GM19043 (cell line): Measurements from ENCODE around the gene GRK6.

Source experiments
- ATAC-seq: cut with Tn5 transposase; IDR thresholded peaks from one replicate; pipeline ENCODE4 v1.9.1; 2021; ENCODE audit warnings: low read depth; ENCODE audit not compliant: unreplicated experiment

Gene GRK6

GRCh38 chr5:177426566-177427210 lies at the start of gene GRK6:
Gene GRK6 (plus strand): TSS chr5:177426676. CDS start chr5:177426846, 170 bp downstream.
- peak; percentile 3 for ATAC-seq

GRCh38 chr5:177377851-177378776 lies 48.4 kb upstream of the GRK6 start:
- no peak for ATAC-seq

DNA sequence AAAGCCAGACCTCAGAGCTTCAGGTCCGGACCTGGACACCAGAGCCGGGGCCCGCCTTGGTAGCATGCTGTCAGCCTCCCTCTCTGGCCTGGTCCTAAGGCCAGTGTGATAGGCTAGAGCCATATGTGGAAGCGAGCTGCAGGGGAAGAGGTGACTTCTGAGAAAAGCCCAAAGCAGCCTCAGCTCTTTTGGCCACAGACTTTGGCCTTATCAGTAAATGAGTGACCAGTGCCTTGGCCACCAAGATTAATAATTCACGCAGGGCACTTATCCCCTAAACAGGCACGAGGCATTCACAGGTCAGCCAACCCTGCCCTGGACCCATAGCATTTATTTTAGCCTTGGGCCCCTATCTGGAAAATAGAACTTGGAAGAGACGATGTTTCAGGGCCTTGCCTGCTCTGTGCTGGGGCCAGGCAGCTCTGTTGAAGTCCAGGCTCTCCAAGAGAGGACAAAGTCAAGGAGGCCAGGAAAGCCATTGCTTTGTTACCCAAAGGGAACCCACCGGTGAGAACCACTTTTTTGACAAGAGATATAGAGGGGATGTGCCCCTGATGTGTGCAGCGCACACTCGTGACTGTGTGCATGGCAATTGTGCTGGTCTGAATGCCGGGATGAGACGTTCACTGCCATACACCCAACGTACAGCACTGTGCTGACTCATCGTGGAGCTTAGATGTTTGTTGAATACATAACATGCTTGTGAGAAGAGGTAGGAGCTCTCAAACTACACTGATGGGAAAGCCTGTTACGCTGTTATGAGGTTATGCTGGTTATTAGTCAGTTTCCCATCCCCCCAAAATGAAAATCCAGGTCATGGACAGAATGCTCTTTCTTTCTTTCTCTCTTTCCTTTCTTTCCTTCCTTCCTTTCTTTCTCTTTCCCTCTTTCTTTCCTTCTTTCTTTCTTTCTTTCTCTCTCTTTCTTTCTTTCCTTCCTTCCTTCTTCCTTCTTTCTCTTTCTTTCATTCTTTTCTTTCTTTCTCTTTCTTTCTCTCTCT lies 47.3 kb upstream of the GRK6 start:
- ATAC-seq: peak; percentile 67

DNA sequence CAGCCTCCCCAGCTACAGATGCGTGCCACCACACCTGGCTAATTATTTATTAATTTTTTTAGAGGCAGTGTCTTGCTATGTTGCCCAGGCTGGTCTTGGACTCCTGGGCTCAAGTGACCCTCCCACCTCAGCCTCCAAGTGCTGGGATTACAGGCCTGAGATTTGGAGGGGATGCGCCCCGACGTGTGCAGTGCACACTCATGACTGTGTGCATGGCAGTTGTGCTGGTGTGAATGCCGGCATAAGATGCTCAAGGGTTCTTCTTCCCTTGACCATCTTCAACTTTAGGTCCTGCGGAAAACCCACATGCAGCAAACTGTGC lies 45.7 kb upstream of the GRK6 start:
- ATAC-seq: no peak

- no peak for ATAC-seq
These were observed 44.0 kb upstream of the GRK6 start for GRCh38 chr5:177382423-177383029.

GRCh38 chr5:177383181-177383580 lies 43.3 kb upstream of the GRK6 start:
- ATAC-seq: no peak

DNA sequence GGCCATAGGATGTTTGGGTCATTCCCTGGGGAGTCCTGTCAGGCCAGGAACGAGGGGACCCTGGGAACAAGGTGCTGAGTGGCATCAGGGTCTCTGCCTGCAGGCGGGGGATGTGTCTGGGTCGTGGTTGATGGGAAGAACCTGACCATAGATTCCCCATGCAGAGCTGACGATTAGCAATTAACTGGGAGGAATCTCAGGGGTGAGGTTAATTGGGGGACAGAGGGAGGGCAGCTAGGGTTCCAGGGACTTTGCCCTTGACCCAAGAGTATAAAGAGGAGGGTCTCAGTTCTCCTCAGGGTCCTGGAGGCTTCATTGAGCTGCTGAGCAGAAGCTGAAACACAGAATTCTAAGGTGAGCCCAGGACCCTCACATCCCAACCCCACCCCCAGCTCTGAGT lies 42.3 kb upstream of the GRK6 start, which contains the start of gene SLC34A1:
Gene SLC34A1, plus strand, starts transcription at position 301 of the 400 bp plus-strand sequence. CDS start 1,308 bp downstream, outside the sequence.
- no peak for ATAC-seq

DNA sequence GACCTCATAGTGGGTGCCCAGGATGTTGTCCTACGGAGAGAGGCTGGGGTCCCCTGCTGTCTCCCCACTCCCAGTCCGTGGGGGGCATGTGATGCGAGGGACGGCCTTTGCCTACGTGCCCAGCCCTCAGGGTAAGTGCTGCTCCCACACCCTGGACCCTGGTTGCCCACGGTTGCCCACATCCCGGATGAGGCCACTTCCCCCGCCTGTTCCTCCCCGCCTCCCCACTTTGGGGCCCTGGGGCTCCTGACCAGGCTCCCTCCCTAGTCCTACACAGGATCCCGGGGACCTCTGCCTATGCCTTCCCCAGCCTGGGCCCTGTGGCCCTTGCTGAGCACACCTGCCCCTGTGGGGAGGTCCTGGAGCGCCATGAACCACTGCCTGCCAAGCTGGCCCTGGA lies 40.8 kb upstream of the GRK6 start:
- no peak for ATAC-seq

DNA sequence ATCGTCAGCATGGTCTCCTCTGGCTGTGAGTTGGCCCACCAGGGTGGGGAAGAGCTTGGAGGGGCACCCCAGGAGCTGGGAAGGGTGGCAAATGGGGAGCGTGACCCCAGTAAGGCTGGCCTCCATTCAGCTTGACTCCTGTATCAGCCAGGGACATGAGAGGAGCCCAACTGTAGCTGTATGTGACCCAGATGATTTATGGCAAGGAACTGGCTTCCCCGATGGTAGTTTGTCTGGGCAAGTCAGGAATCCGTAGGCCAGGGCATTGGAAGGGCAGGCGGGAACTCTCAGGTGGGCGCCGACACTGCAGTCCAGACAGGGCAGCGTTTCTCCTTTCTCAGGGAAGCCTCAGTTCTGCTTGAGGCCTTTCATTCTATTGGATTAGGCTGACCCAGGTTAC lies 39.9 kb upstream of the GRK6 start:
- ATAC-seq: no peak

- no peak for ATAC-seq
These were observed 39.1 kb upstream of the GRK6 start for GRCh38 chr5:177387405-177387804.

GRCh38 chr5:177388521-177389052 lies 37.9 kb upstream of the GRK6 start:
- ATAC-seq: no peak

DNA sequence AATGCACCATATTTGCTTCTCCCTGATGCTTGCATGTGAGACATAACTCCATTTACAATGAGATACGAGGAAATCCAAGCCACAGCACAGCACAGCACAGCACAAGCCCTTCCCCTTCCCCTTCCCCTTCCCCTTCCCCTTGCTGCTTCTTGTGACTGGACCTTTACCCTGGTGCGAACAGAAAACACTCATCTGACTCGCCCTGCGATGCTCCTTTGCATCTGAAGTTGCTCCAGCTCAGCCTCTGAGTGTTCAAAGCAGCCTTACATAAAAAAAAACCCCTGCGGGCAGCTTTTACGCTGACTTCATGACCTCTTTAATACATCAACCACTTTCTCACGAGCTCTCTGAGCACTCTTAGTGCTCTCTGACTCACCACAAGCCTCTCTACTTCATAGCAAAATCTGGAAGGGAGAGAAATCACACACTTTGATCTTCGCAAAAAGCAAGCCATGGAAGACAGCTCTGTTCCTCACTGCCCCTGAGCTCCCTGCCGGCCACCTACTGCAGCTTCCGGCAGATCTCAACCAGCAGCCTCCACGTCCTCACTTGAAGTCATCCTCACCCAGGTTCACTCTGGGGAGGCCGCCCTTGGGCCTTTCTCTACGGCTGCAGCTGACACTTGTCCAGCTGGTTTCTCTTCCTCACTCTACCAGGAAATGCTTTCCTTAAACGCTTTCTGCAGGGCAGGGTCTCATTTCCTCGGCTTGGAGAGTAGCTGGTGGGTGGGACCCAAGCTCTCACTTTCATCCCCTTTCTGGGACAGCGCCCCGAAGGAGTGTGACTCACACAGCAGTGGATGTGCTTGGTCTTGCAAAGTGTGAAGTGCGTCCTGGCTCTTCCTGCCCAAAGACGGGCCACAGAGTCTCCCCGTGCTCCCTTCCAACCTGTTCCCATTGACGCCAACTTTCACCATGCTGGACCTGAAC lies 37.0 kb upstream of the GRK6 start:
- no peak for ATAC-seq

DNA sequence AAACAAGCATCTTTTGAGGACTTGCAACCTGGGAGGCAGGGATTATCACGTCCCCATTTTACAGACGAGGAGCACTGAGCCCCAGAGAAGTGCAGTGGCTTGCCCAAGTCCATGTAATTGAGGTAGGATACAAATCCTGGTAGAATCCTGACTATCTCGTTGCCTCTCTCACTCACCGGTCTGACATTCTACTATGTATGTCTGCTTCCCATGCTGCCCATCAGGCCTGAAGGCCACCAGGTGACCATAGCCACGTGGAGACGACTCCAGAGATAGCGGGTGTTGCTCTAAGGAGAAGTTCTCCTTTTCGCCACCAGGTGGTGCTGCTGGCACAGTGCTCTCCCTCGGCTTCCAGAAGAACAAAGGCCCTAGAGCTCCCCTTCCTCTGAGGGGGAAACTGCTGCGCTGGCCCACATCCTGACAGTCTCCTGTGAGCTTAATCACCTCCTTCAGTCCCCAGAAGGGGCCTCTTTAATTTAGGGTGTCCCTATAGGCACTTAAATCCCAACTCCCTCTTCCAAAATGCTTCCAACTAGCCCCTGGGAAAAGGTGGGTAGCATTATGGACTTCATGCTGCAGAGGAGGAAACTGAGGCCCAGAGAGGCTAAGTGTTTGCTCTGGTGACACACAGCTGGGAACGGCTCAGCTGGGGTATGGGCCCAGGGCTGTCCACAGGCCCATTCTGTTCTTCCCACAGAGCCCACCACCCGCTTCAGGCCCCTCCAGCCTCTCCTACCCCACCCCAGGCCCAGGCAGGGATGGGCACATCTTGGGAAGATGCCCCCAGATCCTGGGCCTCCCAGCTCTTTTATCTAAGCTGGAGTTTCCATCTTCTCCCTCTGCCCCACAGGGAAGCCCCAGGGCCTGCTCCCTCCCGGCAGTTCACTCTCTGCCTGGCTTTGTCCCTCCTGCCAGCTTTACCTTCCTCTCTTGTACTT lies 35.8 kb upstream of the GRK6 start:
- peak; percentile 56 for ATAC-seq

GRCh38 chr5:177392765-177393164 lies 33.7 kb upstream of the GRK6 start:
- no peak for ATAC-seq

- ATAC-seq: no peak
These were observed 33.2 kb upstream of the GRK6 start for GRCh38 chr5:177393206-177393765.

DNA sequence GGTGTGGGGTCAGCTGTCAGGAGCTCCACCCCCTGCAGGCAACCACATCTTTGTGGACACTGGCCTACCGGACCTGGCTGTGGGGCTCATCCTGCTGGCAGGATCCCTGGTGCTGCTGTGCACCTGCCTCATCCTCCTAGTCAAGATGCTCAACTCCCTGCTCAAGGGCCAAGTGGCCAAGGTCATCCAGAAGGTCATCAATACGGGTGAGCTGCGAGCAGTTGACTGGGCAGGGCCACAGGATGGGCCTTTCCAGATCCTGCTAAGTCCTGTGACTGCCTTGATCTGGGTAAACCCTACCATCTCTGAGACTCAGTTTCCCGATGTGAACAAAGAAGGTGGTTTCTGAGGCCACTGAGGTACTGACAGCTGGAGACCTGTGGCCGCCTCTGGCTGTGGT lies 32.5 kb upstream of the GRK6 start:
- ATAC-seq: no peak

GRCh38 chr5:177396078-177396477 lies 30.4 kb upstream of the GRK6 start:
- ATAC-seq: no peak

GRCh38 chr5:177396807-177397206 lies 29.7 kb upstream of the GRK6 start:
- ATAC-seq: no peak
